GM21381 (cell line): ENCODE measurements around the gene IGHMBP2.
"Not testable (repeated sequence)": the region's sequence is repeated elsewhere in the genome, so short reads cannot be mapped to it uniquely, and the experiment has no call there.

Source experiments
- ATAC-seq: cut with Tn5 transposase; IDR thresholded peaks from one replicate; pipeline ENCODE4 v1.9.1; 2021; ENCODE audit warnings: mild to moderate bottlenecking, moderate library complexity; ENCODE audit not compliant: unreplicated experiment

Gene IGHMBP2

DNA sequence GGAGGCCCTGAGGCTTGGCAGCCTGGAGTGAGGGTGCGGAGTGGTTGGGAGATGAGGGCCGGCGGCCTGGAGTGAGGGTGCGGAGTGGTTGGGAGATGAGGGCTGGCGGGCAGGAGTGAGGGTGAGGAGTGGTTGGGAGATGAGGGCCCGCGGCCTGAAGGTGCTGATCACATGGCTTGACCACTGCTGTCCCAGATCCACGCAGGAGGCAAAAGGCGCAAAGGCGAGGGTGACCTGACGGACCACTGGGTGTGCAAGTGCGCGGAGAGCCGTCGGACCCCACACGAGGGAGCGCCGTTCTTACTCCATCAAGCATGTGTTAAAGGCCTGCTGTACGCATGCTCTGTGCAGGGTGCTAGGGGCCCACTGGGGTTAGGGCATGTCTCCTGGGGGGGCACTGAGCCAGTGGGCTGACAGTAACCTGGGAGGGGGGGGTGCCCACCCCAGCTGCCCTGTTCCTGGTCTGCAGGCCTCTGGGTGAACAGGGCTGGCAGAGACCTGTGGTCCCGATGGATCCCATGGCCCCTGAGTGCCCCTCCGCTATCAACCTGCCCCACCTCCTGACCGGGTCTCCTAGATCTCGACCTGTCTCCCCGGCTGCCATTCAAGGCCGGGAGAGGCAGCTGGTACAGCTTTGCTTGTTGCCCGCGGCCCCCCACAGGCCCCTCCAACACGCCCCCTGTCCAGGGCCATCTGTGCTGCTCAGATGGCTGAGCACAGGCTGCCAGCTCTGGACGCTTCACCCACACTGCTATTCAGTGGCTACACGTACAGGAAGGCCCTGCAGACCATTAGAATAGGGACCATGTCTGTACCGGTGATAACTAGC lies 56.0 kb downstream of the IGHMBP2 start:
- no peak for ATAC-seq

DNA sequence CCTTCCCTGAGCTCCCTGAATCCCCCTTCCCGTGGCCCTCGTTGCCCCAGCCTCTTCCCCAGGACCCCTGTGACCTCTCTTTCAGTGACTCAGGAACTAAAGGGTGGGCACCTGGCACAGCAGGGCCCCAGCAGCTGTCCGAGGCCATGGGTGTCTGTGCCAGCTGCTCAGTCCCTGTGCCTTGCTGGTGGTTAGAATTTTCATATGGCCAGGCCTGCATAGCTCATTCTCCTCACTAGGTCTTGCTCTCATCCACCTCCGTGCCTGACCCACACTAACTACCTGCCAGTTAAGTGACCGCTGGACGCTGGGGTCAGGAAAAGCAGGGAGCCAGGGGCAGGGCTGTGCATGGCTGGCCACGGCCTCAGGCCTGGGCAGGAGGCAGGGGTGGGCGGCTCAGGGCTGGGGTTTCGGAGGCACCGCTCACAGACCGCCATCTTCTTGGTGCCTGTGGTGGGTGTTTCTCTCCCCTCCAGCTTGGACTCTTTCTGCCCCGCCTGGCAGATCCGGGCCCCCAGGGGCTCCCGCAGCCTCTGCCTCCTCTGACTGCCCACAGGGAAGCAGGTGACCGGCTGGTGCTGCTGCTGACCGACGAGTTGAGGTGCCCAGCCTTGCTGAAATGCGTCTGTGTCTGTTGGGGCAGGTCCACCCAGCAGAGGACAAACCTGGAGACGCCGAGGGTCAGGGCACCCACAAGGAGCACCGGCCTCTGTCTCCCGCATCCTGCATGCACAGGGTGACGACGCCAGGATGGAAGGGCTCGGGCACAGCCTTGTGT lies 56.8 kb downstream of the IGHMBP2 start:
- ATAC-seq: no peak

DNA sequence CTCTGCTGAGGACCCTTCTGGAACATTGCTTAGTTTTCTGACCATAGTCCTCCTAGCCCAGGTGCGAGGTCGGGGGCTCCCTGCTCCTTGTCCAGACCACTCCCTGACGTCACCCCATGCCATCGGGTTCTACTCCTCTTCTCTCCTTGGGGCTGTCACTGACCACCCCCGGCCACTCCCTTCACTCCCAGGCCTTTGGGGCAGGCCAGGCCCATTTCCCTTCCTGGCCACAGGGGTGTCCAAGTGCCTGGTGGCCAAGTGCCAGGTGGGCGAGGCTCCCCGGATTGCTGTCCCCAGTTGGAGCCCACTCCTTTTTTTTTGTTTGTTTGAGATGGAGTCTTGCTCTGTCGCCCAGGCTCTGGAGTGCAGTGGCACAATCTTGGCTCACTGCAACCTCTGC lies 57.6 kb downstream of the IGHMBP2 start:
- no peak for ATAC-seq

DNA sequence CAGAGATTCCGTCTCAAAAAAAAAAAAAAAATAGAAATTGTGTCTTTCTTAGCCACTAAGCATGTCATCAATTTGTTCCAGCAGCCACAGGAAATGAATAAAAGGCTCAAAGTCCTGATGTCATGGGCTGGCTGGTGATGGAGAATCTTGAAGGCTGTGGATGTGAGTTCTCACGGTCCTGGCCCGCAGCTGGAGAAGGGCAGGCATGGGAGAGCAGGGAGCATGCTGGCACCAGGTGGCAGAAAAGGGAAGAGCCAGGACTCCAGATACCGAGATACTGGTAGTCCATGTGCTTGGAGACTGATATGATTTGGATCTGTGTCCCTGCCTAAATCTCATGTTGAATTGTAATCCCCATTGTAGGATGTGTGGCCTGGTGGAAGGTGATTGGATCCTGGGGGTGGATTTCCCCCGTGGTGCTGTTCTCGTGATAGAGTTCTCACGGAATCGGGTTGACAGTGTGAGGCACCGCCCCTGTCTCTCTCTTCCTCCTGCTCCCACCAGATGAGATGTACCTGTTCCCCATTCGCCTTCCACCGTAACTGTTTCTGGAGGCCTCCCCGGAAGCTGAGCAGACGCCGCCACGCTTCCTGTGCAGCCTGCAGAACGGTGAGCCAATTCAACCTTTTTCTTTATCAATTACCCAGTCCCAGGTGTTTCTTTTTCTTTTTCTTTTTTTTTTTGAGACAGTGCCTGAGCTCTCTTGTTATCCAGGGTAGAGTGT lies 59.0 kb downstream of the IGHMBP2 start:
- no peak for ATAC-seq

DNA sequence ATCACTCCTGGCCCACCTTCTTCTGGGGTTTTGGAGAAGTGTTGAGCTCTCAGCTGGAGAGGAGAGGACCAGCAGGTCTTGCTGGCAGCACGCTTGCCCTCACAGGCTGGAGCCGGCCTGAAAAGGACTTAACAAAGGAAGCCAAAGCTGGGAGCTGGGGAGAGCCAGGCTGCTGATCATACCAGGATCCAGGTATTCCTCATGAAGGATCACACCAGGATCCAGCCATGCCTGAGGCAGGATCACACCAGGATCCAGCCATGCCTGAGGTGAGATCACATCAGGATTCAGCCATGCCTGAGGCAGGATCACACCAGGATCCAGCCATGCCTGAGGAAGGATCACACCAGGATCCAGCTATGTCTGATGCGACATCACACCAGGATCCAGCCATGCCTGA lies 60.1 kb downstream of the IGHMBP2 start:
- ATAC-seq: no peak

DNA sequence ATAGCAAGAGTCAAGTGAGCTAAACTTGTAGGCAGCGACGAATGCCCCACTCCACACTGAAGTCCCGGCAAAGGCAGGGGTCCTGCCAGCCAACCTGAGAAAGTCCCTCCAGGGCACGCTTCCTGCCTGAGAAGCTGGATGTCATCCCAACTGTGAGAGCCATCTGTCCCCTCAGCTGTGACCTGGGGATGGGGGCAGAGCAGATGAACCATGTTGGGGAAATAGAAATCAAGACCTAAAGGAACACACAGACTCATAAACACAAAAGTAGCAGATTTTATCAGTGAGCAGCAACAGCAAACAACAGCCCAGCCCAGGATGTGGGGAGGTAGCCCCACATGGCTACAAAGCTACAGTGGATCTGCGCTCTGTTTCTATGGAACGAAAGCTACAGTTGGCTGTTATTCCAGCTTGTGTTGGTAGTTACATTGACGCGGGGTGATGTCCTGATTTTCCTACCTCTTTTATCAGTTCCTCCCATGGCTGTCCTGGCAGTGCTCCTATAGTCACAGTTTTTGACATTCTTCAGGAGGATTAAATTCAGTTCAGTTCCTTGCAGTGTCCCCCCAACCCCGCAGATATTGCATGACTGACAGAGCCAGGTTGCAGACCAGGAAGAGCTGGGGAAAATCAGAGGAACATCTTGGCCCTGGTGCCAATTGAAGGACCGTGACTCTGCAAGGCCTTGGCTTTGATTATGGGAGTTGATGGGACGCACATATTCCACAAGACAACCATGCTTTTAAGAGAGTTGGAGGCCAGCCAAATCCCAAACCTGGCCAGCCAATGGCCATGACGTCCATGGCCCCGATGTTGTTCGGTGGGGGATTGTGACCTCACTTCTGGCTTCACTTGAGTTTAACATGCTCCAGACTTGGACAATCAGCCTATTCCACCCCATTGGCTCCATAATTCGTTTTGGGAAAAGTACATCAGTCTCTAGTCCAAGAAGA lies 62.5 kb downstream of the IGHMBP2 start:
- ATAC-seq: no peak

DNA sequence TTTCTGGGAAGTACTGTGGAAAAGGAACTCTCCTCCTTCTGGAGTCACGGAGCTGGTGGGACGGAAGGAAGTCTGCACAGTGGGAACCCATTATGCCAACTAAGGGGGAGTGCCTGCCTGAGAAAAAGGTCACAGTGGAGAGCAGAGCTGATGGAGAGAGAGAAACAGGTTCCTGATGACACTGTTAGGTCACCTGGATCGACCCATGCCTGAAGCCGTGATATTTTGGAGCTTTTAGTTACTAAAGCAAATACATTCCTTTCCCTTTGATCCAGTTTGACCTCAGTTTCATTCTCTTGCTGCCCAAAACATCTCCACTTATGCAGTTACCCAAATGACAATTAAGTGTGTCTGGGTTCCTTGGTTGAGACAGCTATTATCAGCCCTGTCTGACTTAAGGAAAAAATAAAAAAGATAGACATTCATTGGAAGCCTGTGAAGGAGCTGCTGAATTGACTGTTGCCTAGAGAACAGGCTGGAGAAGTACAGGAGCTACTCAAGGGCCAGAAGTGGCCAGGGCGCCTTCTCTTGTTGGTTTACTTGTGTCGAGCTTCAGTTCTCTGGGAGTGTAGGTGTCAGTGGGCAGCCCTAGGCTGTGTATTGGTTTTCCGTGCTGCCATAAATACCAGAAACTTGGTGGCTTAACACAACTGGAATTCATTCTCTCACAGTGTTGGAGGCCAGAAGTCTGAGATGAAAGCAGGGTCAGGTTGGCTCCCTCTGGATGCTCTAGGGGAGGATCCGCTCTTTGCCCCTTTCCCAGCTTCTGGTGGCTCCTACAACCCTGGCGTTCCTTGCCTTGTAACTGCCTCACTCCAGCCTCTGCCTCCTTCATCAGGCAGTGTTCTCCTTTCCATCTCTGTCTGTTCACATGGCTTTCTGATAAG lies 63.4 kb downstream of the IGHMBP2 start:
- ATAC-seq: no peak

DNA sequence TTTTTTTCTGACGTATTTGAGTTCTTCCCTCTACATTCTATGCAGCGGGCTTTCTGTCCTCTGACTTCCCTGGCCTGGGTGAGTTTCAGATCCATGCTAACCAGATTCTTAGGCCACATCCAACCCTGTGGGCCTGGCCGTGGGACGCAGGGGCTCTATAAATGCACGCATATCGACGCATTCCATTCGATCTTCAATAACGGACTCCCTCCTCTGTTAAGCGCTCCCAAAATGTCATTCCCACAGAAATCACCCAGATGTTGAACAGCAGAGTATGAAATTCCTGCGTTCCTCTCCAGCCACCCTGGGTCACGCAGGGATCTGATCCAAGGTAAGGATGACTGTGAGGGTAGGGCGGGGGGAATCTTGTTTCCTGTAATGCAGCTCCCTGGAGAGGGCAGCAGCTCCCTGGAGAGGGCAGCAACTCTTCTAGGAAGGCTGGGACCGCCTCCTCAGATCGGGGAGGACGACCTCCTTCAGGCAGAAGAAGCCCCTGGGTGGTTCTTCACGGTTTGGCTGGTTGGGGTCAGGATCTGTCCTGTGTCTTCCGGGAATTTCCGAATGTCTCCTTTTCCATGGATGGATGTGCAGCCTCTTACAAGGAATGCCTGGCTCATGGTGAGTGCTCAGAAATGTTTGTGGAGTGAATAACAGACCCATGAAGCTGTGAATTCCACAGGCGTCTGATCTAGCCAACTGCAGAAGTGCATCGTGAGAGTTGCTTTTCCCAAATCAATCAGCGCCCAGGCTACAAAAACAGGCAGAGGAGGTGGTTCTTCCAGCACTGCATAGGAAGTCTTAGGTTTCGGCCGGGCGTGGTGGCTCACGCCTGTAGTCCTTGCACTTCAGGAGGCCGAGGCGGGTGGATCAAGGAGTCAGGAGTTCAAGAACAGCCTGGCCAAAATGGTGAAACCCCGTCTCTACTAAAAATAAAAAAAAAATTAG lies 64.9 kb downstream of the IGHMBP2 start:
- ATAC-seq: no peak

DNA sequence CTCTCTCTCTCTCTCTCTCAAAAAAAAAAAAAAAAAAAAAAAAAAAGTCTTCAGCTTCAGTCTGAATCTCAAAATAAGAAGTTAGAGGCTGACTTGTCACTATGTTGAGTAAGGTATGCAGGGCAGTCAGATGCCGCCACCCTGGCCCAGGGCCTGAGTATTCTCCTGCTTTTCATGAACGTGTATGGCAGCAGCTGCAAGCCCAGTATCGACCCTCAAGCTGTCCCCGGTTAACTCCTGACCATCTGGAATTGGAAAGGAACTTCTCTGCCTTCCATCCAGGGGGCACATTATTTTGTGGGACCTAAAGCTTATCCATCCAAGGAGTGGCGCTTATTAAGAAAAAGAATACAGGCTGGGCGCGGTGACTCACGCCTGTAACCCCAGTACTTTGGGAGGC lies 65.7 kb downstream of the IGHMBP2 start:
- ATAC-seq: no peak

DNA sequence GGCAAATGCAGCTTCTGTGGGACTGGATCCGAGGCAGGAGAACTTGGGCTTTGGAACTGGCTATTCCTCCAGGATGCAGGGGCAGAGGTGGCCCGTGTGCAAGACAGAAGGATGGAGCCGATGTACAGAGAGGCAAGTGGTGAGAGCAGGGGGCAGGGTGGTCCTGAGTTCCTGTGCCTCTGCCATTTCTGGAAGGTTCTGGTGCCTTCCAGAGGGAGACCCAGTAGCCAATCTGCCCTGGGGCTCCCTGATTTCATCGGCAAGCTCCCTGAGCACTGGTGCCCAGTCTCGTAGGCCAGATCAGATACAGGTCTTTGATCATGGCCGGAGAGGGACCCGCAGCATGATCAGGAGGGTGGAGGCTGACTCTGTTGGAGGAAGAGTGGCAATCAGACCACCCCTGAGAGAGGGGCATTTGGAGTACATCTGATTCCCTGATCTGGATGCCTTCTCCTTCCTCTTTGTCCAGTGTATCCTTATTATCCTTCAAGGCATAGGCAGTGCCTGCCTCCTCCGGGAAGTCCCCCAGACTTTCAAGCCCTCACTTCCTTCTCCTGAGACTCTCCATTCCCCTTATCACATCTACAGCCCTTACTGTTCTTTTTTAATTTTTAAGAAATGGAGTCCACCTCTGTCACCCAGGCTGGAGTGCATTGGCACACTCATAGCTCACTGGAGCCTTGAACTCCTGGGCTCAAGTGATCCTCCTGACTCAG lies 67.4 kb downstream of the IGHMBP2 start:
- no peak for ATAC-seq

DNA sequence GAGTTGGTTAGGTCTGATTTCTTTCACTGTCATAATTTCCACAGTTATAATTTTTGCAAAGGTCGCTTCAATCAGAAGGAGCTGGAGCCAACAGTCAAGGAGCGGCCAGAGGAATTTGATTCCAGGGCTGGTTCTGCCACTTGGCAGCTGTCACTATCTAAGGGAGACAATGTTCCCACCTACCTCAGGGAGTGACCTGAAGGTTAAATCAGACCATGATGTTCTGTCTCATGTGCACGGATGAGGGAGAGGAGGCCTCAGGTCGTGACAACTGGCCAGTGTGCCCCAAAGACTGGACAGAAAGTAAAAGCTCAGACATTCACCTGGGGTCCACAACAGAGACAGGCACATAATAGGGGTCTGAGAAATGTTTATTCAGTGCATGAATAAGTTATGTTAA lies 69.5 kb downstream of the IGHMBP2 start:
- ATAC-seq: no peak

DNA sequence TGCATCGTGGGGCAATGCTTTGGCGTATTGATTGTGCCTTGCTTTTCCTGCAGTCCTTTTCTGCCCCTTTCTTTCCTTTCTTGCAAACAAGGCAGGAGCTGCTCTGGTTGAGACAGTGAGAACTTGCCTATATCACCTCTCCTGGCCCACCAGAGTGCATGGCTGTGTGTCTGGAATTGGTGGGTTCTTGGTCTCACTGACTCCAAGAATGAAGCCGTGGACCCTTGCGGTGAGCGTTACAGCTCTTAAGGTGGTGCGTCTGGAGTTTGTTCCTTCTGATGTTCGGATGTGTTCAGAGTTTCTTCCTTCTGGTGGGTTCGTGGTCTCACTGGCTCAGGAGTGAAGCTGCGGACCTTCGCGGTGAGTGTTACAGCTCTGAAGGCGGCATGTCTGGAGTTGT lies 70.0 kb downstream of the IGHMBP2 start:
- not testable (repeated sequence) for ATAC-seq

DNA sequence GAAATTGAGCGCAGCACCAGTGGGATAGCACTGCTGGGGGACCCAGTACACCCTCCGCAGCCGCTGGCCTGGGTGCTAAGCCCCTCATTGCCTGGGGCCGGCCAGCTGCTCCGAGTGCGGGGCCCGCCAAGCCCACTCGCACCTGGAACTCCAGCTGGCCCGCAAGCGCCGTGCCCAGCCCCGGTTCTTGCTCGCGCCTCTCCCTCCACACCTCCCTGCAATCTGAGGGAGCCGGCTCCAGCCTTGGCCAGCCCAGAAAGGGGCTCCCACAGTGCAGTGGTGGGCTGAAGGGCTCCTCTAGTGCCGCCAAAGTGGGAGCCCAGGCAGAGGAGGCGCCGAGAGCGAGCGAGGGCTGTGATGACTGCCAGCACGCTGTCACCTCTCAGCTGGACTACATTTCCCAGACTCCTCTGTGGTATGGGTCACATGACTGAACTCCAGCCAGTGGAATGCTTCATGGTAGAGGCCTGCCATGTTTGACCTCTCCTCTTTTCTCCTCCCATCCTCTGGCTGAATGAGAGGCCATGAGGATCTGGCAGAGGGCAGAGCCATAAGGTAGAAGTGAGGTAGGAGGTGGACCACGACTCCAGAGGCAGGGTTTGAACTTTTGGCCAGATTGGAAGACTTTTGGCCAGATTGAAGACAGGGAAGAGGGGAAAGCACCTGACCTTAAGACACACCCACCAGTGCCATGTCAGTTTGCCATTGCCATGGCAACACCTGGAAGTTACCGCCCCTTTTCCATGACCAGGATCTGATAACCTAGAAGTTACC lies 70.9 kb downstream of the IGHMBP2 start:
- ATAC-seq: no peak

DNA sequence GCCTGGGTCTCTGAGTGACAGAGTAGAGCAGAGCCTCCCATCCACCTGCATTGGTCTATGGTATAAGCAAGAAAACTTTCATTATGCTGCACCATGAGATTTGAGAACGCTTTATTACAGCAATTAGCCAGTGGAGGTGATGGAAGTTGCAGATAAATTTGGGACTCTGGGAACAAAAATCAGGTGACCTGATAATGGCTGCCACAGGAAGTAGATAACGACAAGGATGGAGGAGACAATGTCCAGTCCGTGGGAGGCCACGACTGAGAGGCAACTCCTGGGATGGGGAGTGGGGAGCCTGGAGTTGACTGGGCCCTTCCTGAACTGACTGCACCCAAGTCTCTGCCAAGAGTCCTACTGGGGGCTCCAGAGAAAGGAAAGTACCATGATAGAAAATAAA lies 72.4 kb downstream of the IGHMBP2 start:
- ATAC-seq: no peak

DNA sequence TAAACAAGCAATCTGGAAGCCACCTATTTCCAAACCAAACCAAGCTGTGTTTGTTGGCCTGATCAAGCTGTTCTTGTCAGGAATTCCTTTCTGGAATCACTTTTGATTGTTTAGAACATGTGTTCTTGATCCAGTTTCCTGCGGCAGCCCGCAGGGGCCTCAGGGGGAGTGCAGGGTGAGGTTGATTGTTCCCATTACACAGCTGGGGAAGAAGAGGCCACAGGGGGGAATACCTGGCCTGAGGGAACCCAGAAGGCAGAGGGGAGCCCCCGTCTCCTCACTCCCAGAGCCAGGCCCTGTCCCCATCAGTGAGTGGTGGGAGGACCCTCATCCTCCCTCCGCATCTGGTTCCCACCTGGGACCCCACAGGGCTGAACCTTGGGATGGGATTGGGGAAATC lies 72.9 kb downstream of the IGHMBP2 start:
- no peak for ATAC-seq

DNA sequence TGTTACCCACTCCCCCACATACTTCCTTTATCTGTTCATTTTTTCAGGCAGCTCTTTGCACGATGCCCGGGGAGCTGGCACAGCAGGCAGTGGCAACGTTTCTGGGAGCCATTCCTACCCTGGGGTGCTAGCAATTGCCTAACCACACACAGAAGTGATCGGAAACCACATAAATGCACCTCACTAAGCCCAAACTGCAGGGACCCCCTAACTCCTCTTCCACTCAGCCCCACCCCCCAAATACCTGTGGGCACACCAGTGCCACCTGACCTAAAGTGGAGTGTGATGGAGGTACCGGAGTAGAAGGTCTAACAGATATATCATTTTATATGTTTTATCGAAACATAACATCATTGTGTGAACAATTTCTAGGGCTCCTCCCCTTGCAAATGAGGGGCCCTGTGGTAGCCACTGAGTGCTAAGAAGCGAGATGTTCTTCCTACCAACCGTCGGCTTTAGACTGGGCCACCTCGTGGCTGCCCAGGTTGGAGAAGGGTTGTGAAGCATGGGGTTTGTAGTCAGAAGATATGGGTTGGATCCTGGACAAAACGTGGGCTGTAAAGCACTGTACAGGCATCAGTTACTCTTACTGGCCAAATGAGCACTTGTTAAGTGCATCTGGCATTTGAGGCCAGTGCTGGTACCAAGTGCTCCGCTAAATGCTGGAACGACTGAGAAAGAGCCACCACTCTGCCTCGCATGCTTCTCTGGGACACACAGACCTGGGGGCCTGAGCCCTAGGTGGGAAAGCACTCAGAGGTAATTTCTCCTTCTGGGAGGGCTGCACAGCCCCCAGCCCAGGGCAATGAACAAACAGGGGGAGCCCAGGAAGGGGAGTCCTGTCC lies 74.3 kb downstream of the IGHMBP2 start:
- ATAC-seq: no peak
